ENCODE measurements around the gene PDSS2. TPM values are rescaled to one million over a fixed set of nuclear protein-coding genes. Genes with fewer than 3 reads are reported as not detected.

Gene PDSS2
- total RNA-seq, 1 donor from 2014 or later: 7.9 TPM

DNA sequence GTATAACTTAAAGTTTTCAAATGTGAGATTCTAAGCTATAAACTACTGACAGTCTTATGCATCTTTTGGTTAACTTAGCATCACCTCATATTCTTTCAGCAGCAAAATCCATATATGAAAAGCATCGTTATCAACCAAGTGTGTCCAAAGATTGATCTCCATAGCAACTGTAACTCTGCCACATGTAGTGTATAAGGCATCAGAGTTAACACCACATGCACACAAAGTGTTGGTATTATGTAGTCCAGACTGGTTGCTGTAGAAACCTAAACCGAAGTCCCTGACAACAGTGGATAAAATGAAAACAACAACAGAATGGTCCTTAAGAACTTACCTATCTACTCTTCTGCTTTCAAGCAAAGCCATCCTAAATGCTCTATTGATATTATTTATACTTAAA is 39.6 kb downstream of the PDSS2 start:
- H3K27me3 Mint-ChIP-seq (ENCODE audit: unreplicated experiment): no peaks in the 10 kb centered on the region

DNA sequence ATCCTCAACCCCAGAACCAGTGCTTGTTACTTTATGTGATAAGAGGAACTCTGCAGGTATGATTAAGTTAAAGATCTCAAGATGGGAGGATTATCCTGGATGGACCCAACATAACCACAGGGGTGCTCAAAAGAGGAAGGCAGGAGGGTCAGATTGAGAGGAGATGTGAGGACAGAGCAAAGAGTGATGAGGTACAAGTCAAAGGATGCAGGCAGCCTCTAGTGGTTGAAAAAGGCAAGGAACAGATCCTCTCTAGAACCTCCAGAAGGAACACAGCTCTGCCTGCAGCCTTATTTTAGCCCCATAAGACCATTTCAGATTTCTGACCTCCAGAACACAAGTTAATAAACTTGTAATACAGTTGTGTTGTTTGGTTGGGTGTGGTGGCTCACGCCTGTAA is 41.2 kb downstream of the PDSS2 start:
- no peak overlapping the region for H3K4me3 Mint-ChIP-seq (ENCODE audit: unreplicated experiment)
- no peaks in the 10 kb centered on the region for H3K9me3 Mint-ChIP-seq (ENCODE audit: unreplicated experiment)
- H3K4me1 Mint-ChIP-seq (ENCODE audit: unreplicated experiment): no peaks in the 10 kb centered on the region
- TF ChIP-seq, protein P1, sequence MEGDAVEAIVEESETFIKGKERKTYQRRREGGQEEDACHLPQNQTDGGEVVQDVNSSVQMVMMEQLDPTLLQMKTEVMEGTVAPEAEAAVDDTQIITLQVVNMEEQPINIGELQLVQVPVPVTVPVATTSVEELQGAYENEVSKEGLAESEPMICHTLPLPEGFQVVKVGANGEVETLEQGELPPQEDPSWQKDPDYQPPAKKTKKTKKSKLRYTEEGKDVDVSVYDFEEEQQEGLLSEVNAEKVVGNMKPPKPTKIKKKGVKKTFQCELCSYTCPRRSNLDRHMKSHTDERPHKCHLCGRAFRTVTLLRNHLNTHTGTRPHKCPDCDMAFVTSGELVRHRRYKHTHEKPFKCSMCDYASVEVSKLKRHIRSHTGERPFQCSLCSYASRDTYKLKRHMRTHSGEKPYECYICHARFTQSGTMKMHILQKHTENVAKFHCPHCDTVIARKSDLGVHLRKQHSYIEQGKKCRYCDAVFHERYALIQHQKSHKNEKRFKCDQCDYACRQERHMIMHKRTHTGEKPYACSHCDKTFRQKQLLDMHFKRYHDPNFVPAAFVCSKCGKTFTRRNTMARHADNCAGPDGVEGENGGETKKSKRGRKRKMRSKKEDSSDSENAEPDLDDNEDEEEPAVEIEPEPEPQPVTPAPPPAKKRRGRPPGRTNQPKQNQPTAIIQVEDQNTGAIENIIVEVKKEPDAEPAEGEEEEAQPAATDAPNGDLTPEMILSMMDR (IDR thresholded peaks at IDR 0.05; ENCODE audit: unreplicated experiment): peak; percentile 16
- no peak overlapping the region for H3K27ac Mint-ChIP-seq (ENCODE audit: unreplicated experiment)
- no peak for DNase-seq (ENCODE audit: low spot score)
- no peaks in the 10 kb centered on the region for H3K36me3 Mint-ChIP-seq (ENCODE audit: low read depth, unreplicated experiment)
- no peaks in the 10 kb centered on the region for H3K27me3 Mint-ChIP-seq (ENCODE audit: unreplicated experiment)

More for the DNA sequence above, 39.6 kb downstream of the PDSS2 start:
- H3K9me3 Mint-ChIP-seq (ENCODE audit: unreplicated experiment): peaks cover under 1% of the 10 kb centered on the region
- no peak overlapping the region for H3K27ac Mint-ChIP-seq (ENCODE audit: unreplicated experiment)
- no peaks in the 10 kb centered on the region for H3K4me1 Mint-ChIP-seq (ENCODE audit: unreplicated experiment)
- no peak overlapping the region for H3K4me3 Mint-ChIP-seq (ENCODE audit: unreplicated experiment)
- DNase-seq (ENCODE audit: low spot score): no peak
- H3K36me3 Mint-ChIP-seq (ENCODE audit: low read depth, unreplicated experiment): no peaks in the 10 kb centered on the region
- TF ChIP-seq, protein P1 (IDR thresholded peaks at IDR 0.05; ENCODE audit: unreplicated experiment): no peak

DNA sequence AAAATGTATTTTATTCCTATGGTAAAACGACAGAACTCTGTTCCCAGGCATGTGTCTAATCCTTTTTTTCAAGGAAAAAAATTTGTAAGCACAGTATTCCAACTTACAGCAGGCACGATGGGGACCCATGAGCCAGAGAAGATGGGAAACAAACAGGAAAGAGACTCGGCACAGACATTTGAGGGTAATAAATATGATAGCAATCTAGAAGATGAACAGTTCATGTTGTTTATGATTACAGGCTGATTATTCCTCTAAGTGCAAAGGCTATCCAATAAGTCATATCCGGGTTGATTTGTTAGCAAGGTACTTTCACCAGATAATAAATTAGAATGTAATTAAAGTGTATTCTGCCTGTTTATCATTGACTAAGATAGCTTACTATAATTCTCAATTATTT is 43.2 kb downstream of the PDSS2 start:
- H3K27ac Mint-ChIP-seq (ENCODE audit: unreplicated experiment): no peak overlapping the region

DNA sequence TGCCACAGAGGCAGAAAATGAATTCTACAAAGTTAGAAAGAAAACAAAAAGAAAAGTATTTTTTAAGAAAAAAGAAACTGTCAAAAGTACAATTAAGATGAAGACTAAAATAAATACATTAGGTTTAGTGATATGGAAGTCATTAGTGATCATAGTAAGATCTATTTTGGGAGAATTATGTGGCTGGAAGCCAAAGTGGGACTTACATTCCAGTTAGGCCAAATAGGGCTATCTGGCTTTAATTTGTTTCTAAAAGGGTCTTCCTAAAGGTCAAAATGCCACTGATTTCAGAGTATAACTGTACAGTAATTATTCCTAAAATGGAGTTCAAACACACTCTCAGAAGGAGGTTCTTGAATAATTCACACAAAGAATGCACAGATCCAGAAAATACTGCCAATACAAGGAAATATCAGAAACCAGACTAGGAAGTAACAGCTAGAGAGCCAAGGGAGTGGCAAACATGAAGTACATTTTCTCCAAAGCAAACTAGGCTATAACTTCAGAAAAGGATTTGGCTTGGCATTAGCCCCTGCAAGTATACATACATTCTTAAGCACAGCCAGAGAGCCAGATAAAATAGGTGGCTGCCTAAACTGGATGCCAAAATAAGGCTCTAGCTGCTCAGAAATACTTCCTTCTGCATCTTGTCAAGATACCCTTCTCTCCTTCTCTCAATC is 45.3 kb downstream of the PDSS2 start:
- Mint-ChIP-seq H3K36me3 (ENCODE audit: low read depth, unreplicated experiment) (no peaks in the 10 kb centered on the region), H3K4me1 (ENCODE audit: unreplicated experiment) (no peaks in the 10 kb centered on the region), H3K27ac (ENCODE audit: unreplicated experiment) (no peak overlapping the region), H3K27me3 (ENCODE audit: unreplicated experiment) (no peaks in the 10 kb centered on the region), H3K9me3 (ENCODE audit: unreplicated experiment) (no peaks in the 10 kb centered on the region), H3K4me3 (ENCODE audit: unreplicated experiment) (no peak overlapping the region)
- DNase-seq (ENCODE audit: low spot score): no peak
- TF ChIP-seq, protein P1 (IDR thresholded peaks at IDR 0.05; ENCODE audit: unreplicated experiment): no peak

More for the DNA sequence above, 43.2 kb downstream of the PDSS2 start:
- no peaks in the 10 kb centered on the region for H3K4me1 Mint-ChIP-seq (ENCODE audit: unreplicated experiment)
- no peaks in the 10 kb centered on the region for H3K36me3 Mint-ChIP-seq (ENCODE audit: low read depth, unreplicated experiment)
- H3K9me3 Mint-ChIP-seq (ENCODE audit: unreplicated experiment): no peaks in the 10 kb centered on the region
- TF ChIP-seq, protein P1 (IDR thresholded peaks at IDR 0.05; ENCODE audit: unreplicated experiment): no peak
- H3K27me3 Mint-ChIP-seq (ENCODE audit: unreplicated experiment): no peaks in the 10 kb centered on the region
- no peak for DNase-seq (ENCODE audit: low spot score)
- no peak overlapping the region for H3K4me3 Mint-ChIP-seq (ENCODE audit: unreplicated experiment)

DNA sequence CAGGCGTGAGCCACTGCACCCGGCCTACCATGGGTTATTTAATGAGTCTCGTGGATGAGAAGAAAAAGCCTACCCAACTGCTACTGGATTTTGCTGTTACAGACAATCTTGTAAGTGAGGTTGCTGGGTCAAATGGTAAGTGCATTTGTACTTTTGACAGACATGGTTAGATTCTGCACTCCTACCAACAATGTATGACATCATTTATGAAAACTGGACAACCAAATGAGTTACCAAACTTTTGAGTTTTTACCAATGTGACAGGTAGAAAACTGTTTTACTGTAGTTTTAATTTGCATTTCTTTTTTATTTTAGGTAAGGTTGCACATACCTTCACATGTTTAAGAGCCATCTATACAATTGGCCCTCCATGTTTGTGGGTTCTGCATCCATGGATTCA is 48.2 kb downstream of the PDSS2 start:
- Mint-ChIP-seq H3K27ac (ENCODE audit: unreplicated experiment) (no peak overlapping the region), H3K27me3 (ENCODE audit: unreplicated experiment) (no peaks in the 10 kb centered on the region), H3K36me3 (ENCODE audit: low read depth, unreplicated experiment) (no peaks in the 10 kb centered on the region), H3K4me1 (ENCODE audit: unreplicated experiment) (peaks cover 7% of the 10 kb centered on the region), H3K4me3 (ENCODE audit: unreplicated experiment) (no peak overlapping the region), H3K9me3 (ENCODE audit: unreplicated experiment) (no peaks in the 10 kb centered on the region)
- no peak for DNase-seq (ENCODE audit: low spot score)
- TF ChIP-seq, protein P1 (IDR thresholded peaks at IDR 0.05; ENCODE audit: unreplicated experiment): no peak
